KOPT-K1 (cell line): ENCODE data around the gene TMEM120B.
"Not testable (repeated sequence)": the region's sequence is repeated elsewhere in the genome, so short reads cannot be mapped to it uniquely, and the experiment has no call there.

Experiments used
- H3K27ac ChIP-seq: fragments of 200-600 bp; sonication (generic); 2 replicates; pipeline ENCODE4 v1.5.1; 2016; ENCODE audit warnings: antibody characterized with exemption, mild to moderate bottlenecking, low read depth, low read length; ENCODE audit not compliant: poor library complexity, severe bottlenecking
- H3K36me3 ChIP-seq: fragments of 200-600 bp; sonication (generic); 2 replicates; pipeline ENCODE4 v1.5.1; 2017; ENCODE audit warnings: antibody characterized with exemption, mild to moderate bottlenecking, low read length, moderate library complexity; ENCODE audit not compliant: insufficient read depth
- H3K9me3 ChIP-seq: fragments of 200-600 bp; sonication (generic); 2 replicates; pipeline ENCODE4 v1.5.1; 2017; ENCODE audit warnings: antibody characterized with exemption, low read length, mild to moderate bottlenecking; ENCODE audit not compliant: insufficient read depth, poor library complexity, severe bottlenecking

TMEM120B gene

GRCh38 chr12:121717041-121717699 is 4.6 kb downstream of the TMEM120B start:
- H3K36me3 ChIP-seq, result peaks cover 23% of the 10 kb centered on the region; the same call in 1 of the 2 replicates
- H3K9me3 ChIP-seq, result no peaks in the 10 kb centered on the region
- H3K27ac ChIP-seq, result no peak overlapping the region

GRCh38 chr12:121718653-121719239 is 6.2 kb downstream of the TMEM120B start:
- Histone ChIP-seq H3K27ac (no peak overlapping the region), H3K9me3 (no peaks in the 10 kb centered on the region), H3K36me3 (peaks cover 23% of the 10 kb centered on the region; the same call in 1 of the 2 replicates)

DNA sequence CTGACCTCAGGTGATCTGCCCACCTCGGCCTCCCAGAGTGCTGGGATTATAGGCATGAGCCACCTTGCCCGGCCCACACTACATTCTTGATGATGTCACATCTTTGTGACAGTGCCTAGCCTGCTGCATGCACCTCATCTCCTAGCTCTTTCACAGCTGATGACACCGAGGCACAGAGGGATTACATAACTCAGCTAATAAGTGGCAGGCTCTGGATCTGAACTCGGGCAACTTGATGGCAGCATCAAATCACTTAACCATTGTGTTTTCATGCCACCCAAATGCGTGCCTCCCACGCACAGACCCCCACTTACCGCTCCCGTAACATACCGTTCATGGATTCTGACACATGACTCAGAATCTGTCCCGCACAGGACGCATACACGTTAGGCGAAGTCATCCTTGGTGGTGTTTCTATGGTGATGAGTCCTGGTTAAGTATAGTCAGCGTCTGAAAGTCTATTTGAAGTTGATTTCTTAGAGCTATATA is 7.4 kb downstream of the TMEM120B start:
- Histone ChIP-seq H3K9me3 (no peaks in the 10 kb centered on the region), H3K36me3 (peaks cover 27% of the 10 kb centered on the region; the same call in 1 of the 2 replicates), H3K27ac (no peak overlapping the region)

GRCh38 chr12:121720762-121721161 is 8.2 kb downstream of the TMEM120B start:
- Histone ChIP-seq H3K36me3 (peaks cover 24% of the 10 kb centered on the region; the same call in 1 of the 2 replicates), H3K9me3 (no peaks in the 10 kb centered on the region), H3K27ac (no peak overlapping the region)

DNA sequence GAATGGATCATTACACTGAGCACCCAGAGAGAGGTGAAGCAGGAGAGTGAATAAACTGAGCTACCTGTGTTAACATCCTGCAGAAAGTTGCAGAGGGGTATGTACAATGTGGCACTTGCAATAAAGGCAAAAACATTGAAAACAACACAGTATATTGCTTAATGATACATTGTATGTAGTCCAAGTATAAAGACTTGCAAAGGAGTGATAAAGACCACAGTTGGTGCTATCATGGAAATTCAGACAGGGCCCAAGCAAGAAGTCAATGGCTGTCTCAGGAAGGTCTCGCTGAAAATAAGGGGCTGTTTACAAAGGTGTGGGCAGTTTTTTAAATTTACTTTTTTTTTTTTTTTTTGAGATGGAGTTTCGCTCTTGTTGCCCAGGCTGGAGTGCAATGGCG is 10.0 kb downstream of the TMEM120B start:
- Histone ChIP-seq H3K36me3 (peaks cover 11% of the 10 kb centered on the region; the same call in 1 of the 2 replicates), H3K9me3 (no peaks in the 10 kb centered on the region), H3K27ac (no peak overlapping the region)

GRCh38 chr12:121723200-121723599 is 10.6 kb downstream of the TMEM120B start:
- H3K27ac ChIP-seq, result no peak overlapping the region
- peaks cover 11% of the 10 kb centered on the region; the same call in 1 of the 2 replicates for H3K36me3 ChIP-seq
- H3K9me3 ChIP-seq, result no peaks in the 10 kb centered on the region

DNA sequence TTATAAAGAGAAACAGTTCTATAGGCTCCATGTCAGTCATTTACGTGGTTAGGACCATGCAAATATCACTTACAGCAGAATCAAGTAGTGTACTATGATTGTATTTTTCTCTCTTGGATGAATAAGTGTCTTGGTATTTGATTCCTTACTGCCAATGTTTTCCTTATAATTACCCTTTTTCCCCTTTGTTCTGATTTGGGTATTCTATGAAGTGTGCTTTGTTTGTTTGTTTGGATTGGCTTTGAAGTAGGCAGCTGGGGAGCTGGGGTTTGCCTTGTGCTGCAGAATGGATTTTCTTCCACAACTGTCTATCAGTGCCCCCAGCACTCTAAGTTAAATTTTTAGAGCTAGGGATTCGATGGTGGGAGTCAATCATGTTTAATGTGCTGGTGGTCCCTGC is 12.4 kb downstream of the TMEM120B start:
- no peak overlapping the region for H3K27ac ChIP-seq
- no peaks in the 10 kb centered on the region for H3K9me3 ChIP-seq
- H3K36me3 ChIP-seq, result peaks cover 11% of the 10 kb centered on the region; the same call in 1 of the 2 replicates

- Histone ChIP-seq H3K9me3 (no peaks in the 10 kb centered on the region), H3K27ac (no peak overlapping the region), H3K36me3 (peaks cover 11% of the 10 kb centered on the region; the same call in 1 of the 2 replicates)
These were observed 12.9 kb downstream of the TMEM120B start for GRCh38 chr12:121725423-121725822.

DNA sequence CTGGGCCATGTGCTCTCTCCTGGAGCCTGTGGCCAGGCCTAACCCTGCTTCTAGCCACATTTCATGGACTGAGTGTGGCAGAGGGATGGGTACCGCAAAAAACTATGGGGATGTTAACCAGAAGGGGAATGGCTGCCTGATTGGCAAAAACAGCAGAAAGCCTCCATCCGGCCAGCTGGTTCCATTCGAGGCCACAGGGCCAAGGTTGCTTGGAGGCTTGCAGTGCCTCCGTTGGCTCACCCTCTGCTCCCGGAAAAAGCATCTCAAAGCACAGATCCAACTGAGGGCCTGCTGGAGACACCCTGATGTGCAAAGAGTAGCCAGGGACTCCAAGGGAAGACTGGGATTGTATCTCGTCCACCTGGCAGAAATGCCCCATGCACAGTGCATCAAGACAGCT is 16.5 kb downstream of the TMEM120B start:
- H3K36me3 ChIP-seq, result peaks cover 11% of the 10 kb centered on the region; the same call in 1 of the 2 replicates
- no peak overlapping the region for H3K27ac ChIP-seq
- H3K9me3 ChIP-seq, result no peaks in the 10 kb centered on the region

- Histone ChIP-seq H3K27ac (no peak overlapping the region), H3K36me3 (no peaks in the 10 kb centered on the region), H3K9me3 (no peaks in the 10 kb centered on the region)
These were observed 18.9 kb downstream of the TMEM120B start for GRCh38 chr12:121731473-121731872.

DNA sequence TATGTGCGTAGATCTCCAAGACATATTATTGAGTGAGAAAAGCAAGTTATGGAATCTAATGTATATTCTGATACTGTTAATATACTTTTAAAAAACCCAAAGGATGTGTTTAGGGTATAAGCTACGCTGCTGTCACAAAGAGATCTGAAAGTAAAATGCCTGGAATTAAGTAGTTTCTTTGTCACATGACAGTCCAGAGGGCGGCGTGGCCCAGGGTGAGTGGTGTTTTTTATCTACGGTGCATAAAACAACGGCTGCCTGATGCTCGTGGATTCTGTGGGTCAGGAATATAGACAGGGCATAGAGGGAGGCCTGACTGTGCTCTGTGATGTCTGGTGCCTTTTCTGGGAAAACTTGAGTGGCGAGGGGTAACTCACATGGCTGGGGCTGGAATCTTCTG is 21.3 kb downstream of the TMEM120B start:
- Histone ChIP-seq H3K36me3 (no peaks in the 10 kb centered on the region), H3K27ac (no peak overlapping the region), H3K9me3 (no peaks in the 10 kb centered on the region)

GRCh38 chr12:121738340-121738858 is 25.8 kb downstream of the TMEM120B start:
- H3K27ac ChIP-seq, result no peak overlapping the region
- H3K36me3 ChIP-seq, result no peaks in the 10 kb centered on the region
- no peaks in the 10 kb centered on the region for H3K9me3 ChIP-seq

DNA sequence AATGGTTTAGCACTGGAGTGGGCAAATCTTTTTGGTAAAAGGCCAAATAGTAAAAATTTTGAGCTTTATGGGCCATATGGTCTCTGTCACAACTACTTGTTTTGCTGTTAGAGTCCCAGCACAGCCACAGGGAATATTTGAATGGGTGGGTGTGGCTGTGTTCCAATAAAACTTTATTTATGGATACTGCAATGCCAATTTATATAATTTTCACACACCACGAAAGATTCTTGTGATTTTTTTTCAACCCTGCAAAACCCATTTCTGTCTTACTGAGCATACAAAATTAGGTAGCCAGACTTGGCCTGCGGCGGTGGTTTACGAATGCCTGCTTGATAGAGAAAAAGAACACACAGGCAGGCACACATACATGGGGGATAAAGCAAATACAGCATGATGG is 28.3 kb downstream of the TMEM120B start:
- Histone ChIP-seq H3K36me3 (peaks cover 16% of the 10 kb centered on the region; the same call in 1 of the 2 replicates), H3K27ac (no peak overlapping the region), H3K9me3 (no peaks in the 10 kb centered on the region)

DNA sequence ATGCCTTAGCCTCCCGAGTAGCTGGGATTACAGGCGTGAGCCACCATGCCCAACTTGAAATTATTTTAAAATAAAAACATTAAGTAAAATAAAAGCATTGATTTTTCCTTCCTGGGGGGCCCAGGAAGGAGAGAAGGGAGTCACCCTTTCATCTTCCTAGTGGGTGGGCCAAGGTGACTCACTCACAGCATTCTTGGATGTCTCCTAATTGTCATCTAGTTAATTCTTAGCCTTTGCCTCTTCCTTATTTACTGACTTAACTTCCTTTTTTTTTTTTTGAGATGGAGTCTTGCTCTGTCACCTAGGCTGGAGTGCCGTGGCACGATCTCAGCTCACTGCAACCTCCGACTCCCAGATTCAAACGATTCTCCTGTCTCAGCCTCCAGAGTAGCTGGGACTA is 29.2 kb downstream of the TMEM120B start:
- Histone ChIP-seq H3K27ac (no peak overlapping the region), H3K36me3 (peaks cover 16% of the 10 kb centered on the region; the same call in 1 of the 2 replicates), H3K9me3 (no peaks in the 10 kb centered on the region)

DNA sequence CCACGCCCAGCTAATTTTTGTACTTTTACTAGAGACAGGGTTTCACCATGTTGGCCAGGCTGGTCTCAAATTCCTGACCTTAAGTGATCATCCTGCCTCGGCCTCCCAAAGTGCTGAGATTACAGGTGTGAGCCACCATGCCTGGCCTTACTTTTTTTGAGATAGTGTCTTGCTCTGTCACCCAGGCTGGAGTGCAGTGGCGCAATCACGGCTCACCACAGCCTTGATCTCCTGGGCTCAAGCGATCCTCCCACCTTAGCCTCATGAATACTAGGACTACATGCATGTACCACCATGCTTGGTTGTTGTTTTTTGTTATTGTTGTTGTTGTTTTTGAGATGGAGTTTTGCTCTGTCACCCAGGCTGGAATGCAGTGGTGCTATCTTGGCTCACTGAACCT is 33.0 kb downstream of the TMEM120B start:
- not testable (repeated sequence) for H3K27ac ChIP-seq, H3K9me3 ChIP-seq
- peaks cover 28% of the 10 kb centered on the region; the same call in 1 of the 2 replicates for H3K36me3 ChIP-seq
